AG08395 (cell line): Measurements from ENCODE around the gene CHN2.

Experiments
- DNase-seq: peaks from one replicate; pipeline ENCODE4 v3.0.0; 2012; ENCODE audit warnings: mixed read lengths, low spot score

The CHN2 gene

GRCh38 chr7:29228289-29229011, 33.9 kb downstream of the CHN2 start:
- no peak for DNase-seq

DNA sequence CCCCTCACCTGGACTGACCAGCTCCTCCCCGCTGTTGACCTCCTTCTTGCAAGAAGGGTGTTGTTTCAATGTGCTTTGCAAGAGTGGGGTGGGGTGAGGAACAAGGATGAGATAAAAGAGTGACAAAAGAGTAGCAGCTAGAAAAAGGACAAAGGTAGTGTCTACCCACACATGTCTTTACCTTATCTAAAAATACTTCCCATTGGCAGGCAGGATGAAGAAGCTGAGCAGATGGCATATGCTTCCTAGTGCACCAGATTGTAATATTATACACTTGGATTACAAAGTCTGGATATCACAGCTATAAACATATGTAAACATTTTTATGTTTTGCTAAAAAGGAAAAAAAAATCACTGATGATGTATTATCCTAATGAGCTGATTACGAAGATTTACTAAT, 34.5 kb downstream of the CHN2 start:
- DNase-seq: no peak

DNA sequence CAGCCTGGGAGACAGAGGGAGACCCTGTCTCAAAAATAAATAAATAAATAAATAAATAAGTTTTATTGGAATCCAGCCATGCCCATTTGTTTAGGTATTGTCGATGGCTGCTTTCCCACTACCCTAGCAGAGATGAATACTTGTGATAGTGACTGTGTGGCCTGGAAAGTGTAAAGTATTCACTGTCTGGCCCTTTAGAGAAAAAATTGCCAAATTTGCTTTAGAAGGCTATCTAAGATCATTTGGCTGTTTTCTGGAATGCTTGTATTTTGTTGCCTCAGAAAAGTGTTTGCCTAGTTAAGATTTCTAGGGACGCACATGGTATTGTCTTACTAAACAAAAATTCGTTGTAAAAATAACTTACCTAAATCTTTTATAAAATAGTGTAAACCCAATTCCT, 35.4 kb downstream of the CHN2 start:
- no peak for DNase-seq

GRCh38 chr7:29230871-29231345, 36.3 kb downstream of the CHN2 start:
- no peak for DNase-seq

- DNase-seq: no peak
Observed at GRCh38 chr7:29231671-29232232, 37.2 kb downstream of the CHN2 start.

GRCh38 chr7:29234438-29234837, 39.9 kb downstream of the CHN2 start:
- no peak for DNase-seq

- no peak for DNase-seq
Observed at GRCh38 chr7:29236071-29236580, 41.6 kb downstream of the CHN2 start.

DNA sequence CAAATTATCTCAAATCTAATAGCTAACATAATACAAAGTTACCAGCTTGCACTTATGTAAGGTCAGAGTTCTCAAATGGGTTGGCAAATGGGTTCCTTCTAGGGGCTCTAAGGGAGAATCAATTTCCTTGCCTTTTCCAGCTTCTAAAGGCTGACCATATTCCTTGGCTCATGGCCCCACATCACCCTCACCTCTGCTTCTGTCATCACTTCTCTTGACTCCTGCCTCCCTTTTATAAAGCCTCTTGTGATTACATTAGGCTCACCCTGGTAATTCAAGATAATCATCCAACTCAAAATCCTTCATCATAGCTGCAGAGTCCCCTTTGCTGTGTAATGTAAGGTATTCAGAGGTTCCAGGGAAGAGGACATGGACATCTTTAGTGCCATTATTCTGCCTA, 42.1 kb downstream of the CHN2 start:
- no peak for DNase-seq

GRCh38 chr7:29237489-29237888, 42.9 kb downstream of the CHN2 start:
- no peak for DNase-seq

- DNase-seq: no peak
Observed at GRCh38 chr7:29239638-29240037, 45.1 kb downstream of the CHN2 start.

- DNase-seq: no peak
Observed at GRCh38 chr7:29242265-29242664, 47.7 kb downstream of the CHN2 start.

- no peak for DNase-seq
Observed at GRCh38 chr7:29243910-29244655, 49.5 kb downstream of the CHN2 start.

GRCh38 chr7:29247224-29247962, 52.8 kb downstream of the CHN2 start:
- no peak for DNase-seq

- no peak for DNase-seq
Observed at GRCh38 chr7:29247963-29248236, 53.3 kb downstream of the CHN2 start.

DNA sequence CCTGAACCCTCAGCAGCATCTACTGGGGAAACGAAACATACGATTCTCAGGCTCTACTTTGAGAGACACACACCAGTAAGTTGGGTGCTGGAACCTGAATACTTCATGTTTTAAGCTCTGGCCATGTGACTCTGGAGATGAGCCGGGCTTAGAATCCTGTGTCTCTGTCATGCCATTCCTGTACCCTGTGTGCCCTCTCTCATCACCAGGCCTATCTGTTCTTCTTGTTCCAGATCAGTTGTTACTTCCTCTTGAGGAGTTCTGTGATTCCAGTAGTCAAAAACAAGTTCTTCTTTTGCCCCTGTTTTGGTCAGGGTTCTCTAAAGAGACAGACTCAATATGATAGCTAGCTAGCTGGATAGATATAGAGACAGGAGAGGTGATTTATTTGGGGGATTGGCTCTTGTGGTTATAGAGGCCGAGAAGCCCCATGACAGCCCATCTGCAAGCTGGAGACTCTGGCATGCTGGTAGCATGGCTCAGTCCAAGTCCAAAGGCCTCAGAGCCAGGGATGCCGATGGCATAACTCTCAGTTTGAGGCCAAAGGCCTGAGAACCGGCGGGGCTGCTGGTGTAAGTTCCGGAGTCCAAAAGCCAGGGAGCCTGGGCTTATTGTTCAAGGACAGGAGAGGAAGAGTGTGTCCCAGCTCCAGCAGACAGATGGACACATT, 54.3 kb downstream of the CHN2 start:
- DNase-seq: no peak

DNA sequence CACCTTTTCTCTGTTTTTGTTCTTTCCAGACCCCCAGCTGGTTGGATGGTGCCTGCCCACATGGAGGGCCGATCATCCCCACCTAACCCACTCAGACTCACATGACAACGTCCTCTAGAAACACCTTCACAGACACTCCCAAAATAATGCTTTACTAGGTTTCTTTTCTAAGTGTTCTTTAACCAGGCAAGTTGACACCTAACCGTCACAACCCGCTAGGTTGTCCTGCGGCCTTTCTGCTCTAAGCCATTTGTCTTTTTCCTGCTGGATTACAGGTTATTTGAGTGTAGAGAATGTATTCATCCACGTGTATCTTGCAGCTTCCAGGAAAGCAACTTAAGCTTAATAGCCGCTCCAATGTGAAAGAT, 54.8 kb downstream of the CHN2 start:
- no peak for DNase-seq

GRCh38 chr7:29249860-29250259, 55.3 kb downstream of the CHN2 start:
- no peak for DNase-seq

GRCh38 chr7:29253225-29253624, 58.6 kb downstream of the CHN2 start:
- no peak for DNase-seq

DNA sequence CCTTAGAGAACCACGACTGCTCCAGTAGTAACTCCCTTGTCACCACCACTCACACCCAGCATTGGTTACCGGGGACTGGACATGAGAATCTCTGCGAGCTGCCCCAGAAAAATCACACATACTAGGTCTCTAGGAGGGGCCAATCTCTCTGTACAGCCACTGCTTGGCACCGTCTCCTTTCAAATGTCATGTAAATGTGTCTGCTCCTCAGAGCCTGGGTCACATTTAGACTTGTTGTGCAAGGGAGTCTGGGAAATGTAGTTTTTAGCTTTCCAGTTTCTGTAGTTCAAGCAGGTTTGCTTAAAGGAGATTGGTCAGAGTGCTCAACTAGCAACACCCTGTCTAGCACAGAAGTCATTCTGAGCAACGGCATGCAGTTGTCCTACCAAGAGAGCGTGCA, 60.0 kb downstream of the CHN2 start:
- DNase-seq: no peak

GRCh38 chr7:29255199-29255878, 60.8 kb downstream of the CHN2 start:
- no peak for DNase-seq

- DNase-seq: no peak
Observed at GRCh38 chr7:29255906-29256692, 61.5 kb downstream of the CHN2 start.
